Measurements from ENCODE around the gene ESPNL. TPM values are rescaled to one million over a fixed set of nuclear protein-coding genes. Genes with fewer than 3 reads are reported as not detected.

Gene ESPNL
- total RNA-seq, 1 experiment from 2014 or later: 6.9 TPM

DNA sequence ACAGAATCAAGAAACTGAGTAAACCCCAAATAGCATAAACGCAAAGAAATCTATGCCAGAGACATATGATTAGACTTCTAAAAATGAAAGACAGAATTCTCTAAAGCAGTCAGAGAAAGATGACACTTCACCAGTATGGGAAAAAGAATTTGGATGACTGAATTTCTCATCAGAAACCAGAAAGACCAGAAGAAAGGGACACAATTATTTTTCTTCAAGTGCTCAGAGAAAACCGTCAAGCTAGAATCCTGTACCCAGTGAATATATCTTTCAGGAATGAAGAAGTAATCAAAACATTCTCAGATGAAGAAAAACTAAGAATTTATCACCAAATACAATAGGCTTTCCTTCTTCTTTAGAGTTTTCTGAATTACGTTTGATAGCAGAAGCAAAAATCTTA is 14.2 kb upstream of the ESPNL start:
- DNase-seq (ENCODE audit: low read depth in 1 of 2, low spot score in 2 of 2): no peak
- H3K4me1 ChIP-seq (replicated peaks): no peaks in the 10 kb centered on the region
- H3K27me3 ChIP-seq (replicated peaks): no peaks in the 10 kb centered on the region
- no peaks in the 10 kb centered on the region for H3K9me3 ChIP-seq (replicated peaks)
- peaks cover 26% of the 10 kb centered on the region for H3K36me3 ChIP-seq
- no peak overlapping the region for H3K4me3 ChIP-seq
- H3K27ac ChIP-seq: no peak overlapping the region

DNA sequence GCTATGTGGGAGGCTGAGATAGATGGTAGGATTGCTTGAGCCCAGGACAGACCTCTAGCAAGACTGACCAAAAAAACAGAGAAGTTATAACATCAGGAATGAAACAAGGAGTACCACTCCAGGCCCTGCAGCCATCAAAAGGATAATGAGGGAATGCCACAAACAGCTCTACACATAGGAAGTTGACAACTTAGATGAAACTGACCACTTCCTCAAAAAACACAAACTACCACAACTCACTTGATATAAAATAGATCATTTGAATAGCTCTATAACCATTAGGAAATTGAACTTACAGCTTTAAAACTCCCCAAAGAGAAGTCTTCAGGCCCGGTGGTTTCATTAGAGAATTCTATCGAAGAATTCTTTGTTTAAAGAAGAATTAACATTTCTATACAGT is 12.9 kb upstream of the ESPNL start:
- Histone ChIP-seq H3K4me3 (no peak overlapping the region), H3K9me3 (replicated peaks) (no peaks in the 10 kb centered on the region), H3K27ac (no peak overlapping the region), H3K4me1 (replicated peaks) (no peaks in the 10 kb centered on the region), H3K36me3 (peaks cover 15% of the 10 kb centered on the region), H3K27me3 (replicated peaks) (no peaks in the 10 kb centered on the region)
- no peak for DNase-seq (ENCODE audit: low read depth in 1 of 2, low spot score in 2 of 2)

DNA sequence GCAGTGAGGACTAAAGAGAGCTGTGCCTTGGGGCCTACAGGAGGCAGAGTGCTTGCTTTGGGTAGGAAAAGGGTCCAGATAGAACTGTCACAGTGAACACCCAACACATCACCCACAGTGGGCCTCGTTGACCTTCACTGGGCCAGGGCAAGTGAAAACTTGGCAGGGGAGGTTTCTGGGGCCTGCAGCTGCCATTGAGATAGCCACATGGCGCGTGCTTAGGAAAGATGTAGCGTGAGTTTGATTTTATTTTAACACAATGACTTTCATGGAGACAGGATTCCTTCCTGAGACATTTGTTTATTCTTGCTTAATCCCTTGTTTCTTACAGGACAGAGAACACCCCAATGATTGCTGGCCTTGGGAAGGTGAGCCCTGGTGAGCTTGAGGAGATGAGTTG is 9.3 kb upstream of the ESPNL start:
- 0 out of 2 replicates have a peak, but pooled peaks cover 3% of the 10 kb centered on the region for H3K36me3 ChIP-seq
- no peak overlapping the region for H3K4me3 ChIP-seq
- no peaks in the 10 kb centered on the region for H3K4me1 ChIP-seq (replicated peaks)
- H3K27me3 ChIP-seq (replicated peaks): no peaks in the 10 kb centered on the region
- no peak overlapping the region for H3K27ac ChIP-seq
- no peak for DNase-seq (ENCODE audit: low read depth in 1 of 2, low spot score in 2 of 2)
- H3K9me3 ChIP-seq (replicated peaks): no peaks in the 10 kb centered on the region

DNA sequence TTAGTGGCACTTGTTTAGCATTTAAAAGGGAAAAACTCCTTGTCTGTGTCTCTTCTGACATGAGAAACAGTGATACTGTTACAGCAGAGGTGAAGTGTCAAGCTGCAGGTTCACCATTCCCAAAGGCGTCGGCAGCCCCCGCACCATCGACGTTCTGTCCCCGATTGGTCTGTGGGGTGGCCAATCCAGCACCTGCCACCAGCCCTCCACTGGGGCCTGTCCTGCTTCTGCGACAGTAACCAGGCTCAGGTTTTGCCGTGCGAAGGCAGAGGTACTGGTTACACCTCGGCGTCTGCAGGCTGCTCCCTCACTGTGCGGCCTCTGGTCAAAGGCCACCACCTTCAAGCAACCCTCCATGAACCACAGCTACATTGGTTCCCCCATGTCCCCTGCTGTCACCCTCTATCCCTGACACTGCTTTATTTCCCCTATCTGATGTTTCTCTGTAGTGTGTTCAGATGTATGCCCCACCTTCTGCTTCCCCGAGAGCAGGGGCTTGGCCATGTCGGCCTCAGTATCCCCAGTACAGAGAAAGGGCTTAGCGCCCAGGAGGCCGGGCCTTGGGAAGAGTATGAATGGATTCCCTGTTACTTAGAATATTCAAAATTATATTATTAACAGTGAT is 8.6 kb upstream of the ESPNL start:
- Histone ChIP-seq H3K27ac (no peak overlapping the region), H3K27me3 (replicated peaks) (no peaks in the 10 kb centered on the region), H3K9me3 (replicated peaks) (no peaks in the 10 kb centered on the region), H3K36me3 (0 out of 2 replicates have a peak, but pooled peaks cover 3% of the 10 kb centered on the region), H3K4me3 (no peak overlapping the region), H3K4me1 (replicated peaks) (no peaks in the 10 kb centered on the region)
- no peak for DNase-seq (ENCODE audit: low read depth in 1 of 2, low spot score in 2 of 2)

DNA sequence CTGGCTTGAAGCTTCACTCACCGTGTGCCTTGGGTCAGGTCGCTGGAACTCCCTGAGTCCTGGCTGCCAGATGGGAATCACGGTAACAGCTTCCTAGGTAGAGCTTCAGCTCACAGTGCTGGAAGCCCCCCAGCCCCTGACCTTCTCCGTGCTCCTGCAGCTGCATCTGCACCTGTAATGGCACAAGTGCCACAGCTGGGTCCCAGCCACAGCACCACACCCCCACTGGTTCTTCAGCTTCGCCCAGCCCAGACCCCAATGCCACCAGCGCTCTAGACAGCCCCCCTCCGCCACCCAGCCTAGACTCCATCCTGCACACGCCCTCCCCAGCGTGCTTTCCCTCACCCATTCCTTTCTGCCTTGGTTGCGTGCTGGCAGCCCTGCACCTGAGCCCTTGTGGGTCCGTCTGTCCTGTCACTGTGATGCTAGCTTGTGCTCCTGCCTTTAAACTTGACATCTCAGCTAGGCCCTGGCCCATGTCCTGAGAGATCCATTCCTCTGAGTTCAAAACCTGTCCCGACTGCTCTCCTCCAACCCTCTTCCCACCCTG is 7.6 kb upstream of the ESPNL start:
- Histone ChIP-seq H3K27ac (no peak overlapping the region), H3K4me3 (no peak overlapping the region), H3K9me3 (replicated peaks) (no peaks in the 10 kb centered on the region), H3K4me1 (replicated peaks) (no peaks in the 10 kb centered on the region), H3K36me3 (0 out of 2 replicates have a peak, but pooled peaks cover 3% of the 10 kb centered on the region), H3K27me3 (replicated peaks) (no peaks in the 10 kb centered on the region)
- no peak for DNase-seq (ENCODE audit: low read depth in 1 of 2, low spot score in 2 of 2)

DNA sequence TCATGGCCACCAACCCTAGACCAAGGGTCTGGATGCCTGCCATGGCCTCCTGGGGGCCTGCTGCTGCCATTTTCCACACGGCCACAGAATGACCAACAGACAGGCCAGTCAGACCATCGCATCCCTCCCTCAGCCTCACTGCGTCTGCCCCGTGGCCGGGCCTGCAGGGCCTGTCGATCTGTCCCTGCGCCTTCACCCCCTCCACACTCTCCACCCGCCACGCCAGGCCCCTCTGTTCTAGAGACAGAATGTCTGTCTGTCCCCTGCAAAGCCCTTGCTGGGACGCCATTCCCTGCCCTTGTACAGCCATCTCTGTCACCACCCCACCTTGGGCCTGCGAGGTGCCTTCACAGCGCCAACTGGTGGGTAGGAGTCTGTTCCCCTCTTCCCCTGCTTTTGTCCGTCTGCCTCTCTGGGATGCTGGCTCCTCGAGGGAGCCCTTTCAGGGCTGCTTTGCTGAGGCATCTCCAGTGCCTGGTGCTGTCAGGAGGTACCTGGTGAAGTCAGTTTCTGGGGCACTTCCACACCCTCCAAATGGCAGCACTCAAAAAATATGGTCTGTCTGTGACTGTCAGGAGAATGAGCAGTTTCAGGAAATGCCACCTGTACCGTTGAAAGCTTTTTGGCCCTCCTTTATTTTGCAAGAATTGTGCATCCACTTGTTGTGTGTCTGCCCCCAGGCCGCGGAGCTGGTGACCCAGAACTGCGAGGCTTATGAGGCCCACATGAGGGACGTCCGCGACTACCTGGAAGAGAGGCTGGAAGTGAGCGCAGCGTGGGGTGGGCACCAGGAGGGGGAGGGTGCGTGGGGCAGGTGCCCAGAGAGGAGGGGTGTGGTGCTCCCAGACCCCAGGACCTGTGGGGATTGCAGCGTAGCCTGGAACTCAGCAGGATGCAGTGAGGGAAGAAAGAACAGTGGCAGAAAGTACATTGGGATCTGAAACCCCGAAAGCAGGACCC is 6.7 kb upstream of the ESPNL start:
- Histone ChIP-seq H3K4me3 (no peak overlapping the region), H3K4me1 (replicated peaks) (0 out of 2 replicates have a peak, but pooled peaks cover 3% of the 10 kb centered on the region), H3K27me3 (replicated peaks) (no peaks in the 10 kb centered on the region)

DNA sequence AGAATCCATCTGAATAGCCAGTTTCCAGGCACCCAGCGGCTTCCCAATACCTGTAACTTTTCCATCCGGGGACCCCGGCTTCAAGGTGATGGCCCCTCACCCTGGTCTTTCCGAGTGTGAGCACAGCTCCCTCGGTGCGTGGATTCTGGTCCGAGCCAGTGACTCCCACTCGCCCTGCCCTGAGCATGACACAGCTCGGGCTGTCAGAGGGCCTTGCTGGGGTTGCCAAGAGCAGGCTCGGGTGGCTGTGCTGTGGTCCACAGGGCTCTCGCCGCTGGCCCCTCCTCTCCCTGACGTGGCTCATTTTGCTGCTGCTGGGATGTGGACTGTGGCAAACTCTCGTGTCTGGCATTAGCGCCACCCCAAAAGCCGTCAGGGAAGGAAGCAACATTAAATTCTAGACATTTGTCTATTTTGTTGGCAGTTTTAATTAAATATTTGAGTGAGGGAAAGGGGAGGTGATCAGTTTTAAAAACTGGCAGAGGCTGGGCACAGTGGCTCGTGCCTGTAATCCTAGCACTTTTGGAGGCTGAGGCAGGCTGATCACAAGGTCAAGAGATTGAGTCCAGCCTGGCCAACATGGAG is 5.6 kb upstream of the ESPNL start:
- Histone ChIP-seq H3K27me3 (replicated peaks) (no peaks in the 10 kb centered on the region), H3K27ac (no peak overlapping the region), H3K36me3 (0 out of 2 replicates have a peak, but pooled peaks cover 3% of the 10 kb centered on the region), H3K4me3 (no peak overlapping the region), H3K9me3 (replicated peaks) (no peaks in the 10 kb centered on the region), H3K4me1 (replicated peaks) (0 out of 2 replicates have a peak, but pooled peaks cover 3% of the 10 kb centered on the region)
- no peak for DNase-seq (ENCODE audit: low read depth in 1 of 2, low spot score in 2 of 2)

More for the DNA sequence above, 6.7 kb upstream of the ESPNL start:
- no peaks in the 10 kb centered on the region for H3K9me3 ChIP-seq (replicated peaks)
- DNase-seq (ENCODE audit: low read depth in 1 of 2, low spot score in 2 of 2): no peak
- no peak overlapping the region for H3K27ac ChIP-seq
- 0 out of 2 replicates have a peak, but pooled peaks cover 3% of the 10 kb centered on the region for H3K36me3 ChIP-seq

DNA sequence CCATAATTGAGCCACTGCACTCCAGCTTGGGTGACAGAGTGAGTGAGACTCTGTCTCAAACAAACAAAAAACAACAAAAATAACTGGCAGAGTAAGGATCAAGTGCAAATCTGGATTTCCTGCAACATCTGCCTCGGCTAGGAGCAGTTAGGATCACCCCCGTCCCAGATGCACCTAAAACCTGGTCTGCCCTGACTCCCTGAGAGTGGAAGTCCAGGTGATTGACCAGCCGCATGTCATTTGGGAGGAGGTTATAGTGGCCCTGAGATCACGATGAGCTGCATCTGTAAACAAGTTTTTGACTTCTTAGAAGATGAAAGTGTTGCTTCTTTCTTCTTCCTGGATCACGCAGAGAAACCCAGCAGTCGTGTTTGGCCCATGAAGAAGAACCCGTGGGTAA is 5.0 kb upstream of the ESPNL start:
- Histone ChIP-seq H3K9me3 (replicated peaks) (no peaks in the 10 kb centered on the region), H3K4me1 (replicated peaks) (0 out of 2 replicates have a peak, but pooled peaks cover 3% of the 10 kb centered on the region), H3K27ac (no peak overlapping the region), H3K27me3 (replicated peaks) (no peaks in the 10 kb centered on the region), H3K36me3 (0 out of 2 replicates have a peak, but pooled peaks cover 2% of the 10 kb centered on the region), H3K4me3 (no peak overlapping the region)
- no peak for DNase-seq (ENCODE audit: low read depth in 1 of 2, low spot score in 2 of 2)

DNA sequence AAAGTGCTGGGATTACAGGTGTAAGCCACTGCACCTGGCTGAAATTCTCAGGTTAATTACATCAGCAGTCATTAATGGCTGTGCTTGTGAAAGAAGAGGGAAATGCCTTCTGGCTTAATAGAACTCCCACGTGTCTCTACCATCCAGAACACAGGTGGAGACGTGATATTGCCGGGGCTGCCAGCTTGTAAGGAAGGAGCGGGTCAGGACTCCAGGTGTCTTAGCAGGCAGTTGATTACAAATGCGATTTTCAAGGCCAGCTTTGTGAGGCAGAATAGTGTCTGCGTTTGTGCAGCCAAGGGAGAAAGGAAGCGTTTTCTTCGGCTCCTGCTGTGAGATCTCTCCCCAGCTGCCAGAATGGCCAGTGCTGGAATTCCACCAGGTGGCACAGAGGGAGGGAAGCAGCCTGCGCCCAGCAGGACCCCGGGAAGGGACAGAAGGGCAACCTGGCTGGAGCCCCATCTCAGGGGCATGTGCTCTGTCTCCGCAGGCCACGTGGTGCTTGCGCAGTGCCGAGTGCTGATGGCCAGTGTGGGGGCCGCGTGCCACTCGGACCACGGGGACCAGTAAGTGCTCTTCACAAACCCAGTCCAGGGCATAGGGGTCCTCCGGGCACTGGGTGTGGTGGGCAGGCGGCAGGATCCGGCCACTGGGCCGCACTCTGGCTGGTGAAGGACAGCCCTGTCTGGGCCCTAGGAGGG is 3.7 kb upstream of the ESPNL start:
- Histone ChIP-seq H3K9me3 (replicated peaks) (no peaks in the 10 kb centered on the region), H3K36me3 (no peaks in the 10 kb centered on the region), H3K4me1 (replicated peaks) (0 out of 2 replicates have a peak, but pooled peaks cover 3% of the 10 kb centered on the region), H3K4me3 (no peak overlapping the region), H3K27me3 (replicated peaks) (no peaks in the 10 kb centered on the region), H3K27ac (no peak overlapping the region)
- no peak for DNase-seq (ENCODE audit: low read depth in 1 of 2, low spot score in 2 of 2)

DNA sequence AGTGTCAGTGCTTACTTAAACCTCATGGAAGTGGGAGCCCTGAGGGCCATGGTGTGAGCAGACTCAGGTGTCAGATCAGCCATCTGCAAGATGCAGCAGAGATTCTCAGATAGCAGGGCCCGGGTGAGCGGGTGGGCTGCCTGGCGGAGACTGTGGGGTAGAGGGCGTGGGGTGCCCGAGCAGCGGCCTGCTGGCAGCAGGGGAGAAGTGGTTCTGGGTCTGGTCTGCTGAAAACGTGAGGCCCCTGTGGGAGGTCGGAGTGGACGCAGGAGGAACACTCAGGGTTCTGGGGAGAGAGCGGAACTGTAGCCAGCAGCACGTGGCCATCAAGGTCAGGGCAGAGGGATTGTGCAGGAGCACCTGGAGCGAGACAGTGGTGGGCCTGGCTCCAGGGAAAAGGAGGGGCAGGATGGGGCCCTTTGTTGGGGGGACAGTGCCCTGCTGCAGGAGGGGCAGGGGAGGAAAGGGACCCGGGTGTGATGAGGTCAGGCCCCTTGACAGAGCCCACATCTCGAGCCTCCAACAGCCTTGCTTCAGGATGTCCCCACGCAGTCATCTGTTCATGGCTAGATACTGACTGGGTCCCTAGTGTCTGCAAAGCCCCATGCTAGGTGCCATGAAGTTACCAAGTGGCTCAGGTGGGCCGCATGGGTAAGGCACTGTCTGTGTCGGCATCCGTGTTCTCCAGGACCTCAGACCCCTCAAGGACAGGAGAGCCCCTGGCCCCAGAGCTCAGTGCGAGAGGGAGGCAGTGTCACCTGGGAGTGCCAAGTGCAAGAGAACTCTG is 2.7 kb upstream of the ESPNL start:
- no peak for DNase-seq (ENCODE audit: low read depth in 1 of 2, low spot score in 2 of 2)
- Histone ChIP-seq H3K4me1 (replicated peaks) (0 out of 2 replicates have a peak, but pooled peaks cover 3% of the 10 kb centered on the region), H3K36me3 (no peaks in the 10 kb centered on the region), H3K4me3 (no peak overlapping the region), H3K27me3 (replicated peaks) (no peaks in the 10 kb centered on the region), H3K27ac (no peak overlapping the region), H3K9me3 (replicated peaks) (no peaks in the 10 kb centered on the region)

DNA sequence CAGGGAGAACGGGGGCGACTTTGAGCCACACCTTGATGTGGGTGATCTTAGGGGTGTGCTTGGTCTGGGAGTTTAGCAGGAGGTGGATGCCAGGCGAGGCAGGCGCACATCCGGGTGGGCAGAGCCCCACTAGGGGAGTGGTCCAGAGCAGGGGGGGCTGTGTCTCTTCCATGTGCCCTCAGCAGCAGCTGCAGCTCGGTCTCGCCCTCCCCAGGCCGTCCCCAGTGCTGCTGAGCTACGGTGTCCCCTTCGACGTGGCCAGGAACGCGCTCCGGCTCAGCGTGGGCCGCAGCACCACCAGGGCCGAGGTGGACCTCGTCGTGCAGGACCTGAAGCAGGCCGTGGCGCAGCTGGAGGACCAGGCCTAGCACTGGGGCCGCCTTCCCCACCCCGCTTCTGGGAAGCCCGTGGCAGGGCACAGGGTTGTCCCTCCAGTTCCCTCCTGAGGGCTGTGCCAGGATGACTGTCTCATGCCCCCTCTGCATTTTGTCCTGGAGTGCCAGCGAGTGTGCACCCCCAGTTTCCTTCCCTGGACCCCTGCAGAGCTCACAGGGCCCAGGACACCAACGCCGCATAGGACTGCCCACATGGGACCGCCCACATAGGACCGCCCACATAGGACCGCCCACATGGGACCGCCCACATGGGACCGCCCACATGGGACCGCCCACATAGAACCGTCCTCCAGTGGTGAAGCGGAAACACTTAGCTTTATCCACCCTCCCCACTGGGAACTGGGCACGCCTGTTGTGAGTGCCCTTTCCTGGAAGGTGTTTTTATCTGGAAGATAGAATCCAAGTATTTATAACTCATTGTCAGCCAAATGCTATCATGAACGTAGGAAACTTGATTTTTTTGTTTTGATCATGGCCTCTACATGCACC is 1.9 kb upstream of the ESPNL start:
- H3K4me3 ChIP-seq: no peak overlapping the region
- peak in 1 of 2 experiments; percentile 33 for DNase-seq (ENCODE audit: low read depth in 1 of 2, low spot score in 2 of 2)
- H3K4me1 ChIP-seq (replicated peaks): 0 out of 2 replicates have a peak, but pooled peaks cover 3% of the 10 kb centered on the region
- no peaks in the 10 kb centered on the region for H3K9me3 ChIP-seq (replicated peaks)
- no peaks in the 10 kb centered on the region for H3K36me3 ChIP-seq
- H3K27me3 ChIP-seq (replicated peaks): no peaks in the 10 kb centered on the region
- no peak overlapping the region for H3K27ac ChIP-seq

All from SJSA1 (cell line).